ENCODE measurements around the gene EIF4B. TPM values are rescaled to one million over a fixed set of nuclear protein-coding genes. Genes with fewer than 3 reads are reported as not detected.
A peak's percentile ranks its signal among the peaks of the same experiment; 100 is the strongest.
"Not testable (repeated sequence)": the region's sequence is repeated elsewhere in the genome, so short reads cannot be mapped to it uniquely, and the experiment has no call there.

The EIF4B gene
- total and polyA plus RNA-seq, 2 of the 13 experiments (the other 11 are each of a cell fraction or from before 2014, with no cell fraction given): 416 to 548 TPM

- WGBS (ENCODE audit: low lambda C conversion rate): 15% methylated on average over 5 of the region's 5 CpGs
- intact Hi-C loops (cut with micrococcal nuclease; ENCODE audit: unreplicated experiment); ATAC-seq; H4K20me1 ChIP-seq (ENCODE audit: insufficient read depth, low read length); H3K9me3 ChIP-seq (ENCODE audit: low read length); FAIRE-seq; H3K79me2 ChIP-seq (ENCODE audit: insufficient read depth, low read length); BruUV-seq (replicated peaks); H3K27me3 ChIP-seq (ENCODE audit: control insufficient read depth in 1 of 2, insufficient read depth in 2 of 2, low read length in 2 of 2); DNase-seq (ENCODE audit: low spot score); H3K36me3 ChIP-seq (replicated peaks in 1 of 2; ENCODE audit: control insufficient read depth in 1 of 2, insufficient read depth in 2 of 2, low read length in 2 of 2); H2AFZ ChIP-seq (ENCODE audit: low read length): not testable (repeated sequence)
- H3K9ac ChIP-seq (ENCODE audit: insufficient read depth, low read depth, low read length): peak overlapping the region; percentile 91
- H3K4me1 ChIP-seq (ENCODE audit: insufficient read depth, low read length): peaks cover 61% of the 10 kb centered on the region
- peak overlapping the region; percentile 88 for H3K4me2 ChIP-seq (ENCODE audit: low read depth, low read length)
- POLR2A ChIA-PET: interaction anchor here (1.2 to 8.0 kb wide), 17 partner anchors 11 to 113 kb away, joined by 3 to 159 read pairs (median 10); partner anchors contain the start of genes EIF4B, KRT18 and KRT8
- TF ChIP-seq MAFK (conservative IDR thresholded peaks at IDR 0.05 in 1 of 2, IDR thresholded peaks at IDR 0.05 in 1 of 2; ENCODE audit: low read length in 2 of 2): peak; percentile 8 to 15; a peak in 1 of 4 replicates
- TF ChIP-seq ZNF501 (CRISPR knock-in tag; IDR thresholded peaks at IDR 0.05): 0 out of 2 replicates have a peak, but pooled peaks have one; percentile 3
- peak; percentile 55; the same call in 1 of the 2 replicates for TF ChIP-seq ZMYM2 (CRISPR knock-in tag; IDR thresholded peaks at IDR 0.05)
- TF ChIP-seq ZNF605 (CRISPR knock-in tag; IDR thresholded peaks at IDR 0.05): peak; percentile 61; the same call in 1 of the 2 replicates
- TF ChIP-seq ZNF430 (CRISPR knock-in tag; IDR thresholded peaks at IDR 0.05): 0 out of 2 replicates have a peak, but pooled peaks have one; percentile 52
- TF ChIP-seq CHD4 (IDR thresholded peaks at IDR 0.05; ENCODE audit: borderline replicate concordance, low read length): 0 out of 2 replicates have a peak, but pooled peaks have one; percentile 37
- in situ Hi-C loops (cut with HindIII; ENCODE audit: extremely low pct_ligation_motif_present, low pct_unique_long_range_greater_than_20kb): loop anchor here (25.0 kb wide), 3 partner anchors 305 to 855 kb away; partner anchors contain the start of genes KRT1 and KRT84
- CTCF ChIA-PET (ENCODE audit: low intra/inter-chr PET ratio, low total read pairs): interaction anchor here (1.5 to 1.6 kb wide), 2 partner anchors 11 kb away, joined by 3 to 6 read pairs; no protein-coding TSS in a partner anchor
- H3K4me3 ChIP-seq (replicated peaks in 1 of 3; ENCODE audit: insufficient read depth in 1 of 3, low read depth in 2 of 3, low read length in 3 of 3): peak overlapping the region in 1 of 3 experiments; percentile 55; a peak in 3 of 6 replicates
- H3K27ac ChIP-seq (ENCODE audit: extremely low read length, insufficient read depth, low read length): peak overlapping the region; percentile 99
These were observed 14.0 kb upstream of the EIF4B start for GRCh38 chr12:52992240-52992639.
